Uterus (tissue), 2 donors: ENCODE results near the gene SHB.

Experiments
- POLR2A ChIP-seq, 2 donors: fragments of 450-650 bp; IDR thresholded peaks; one replicate each; pipeline ENCODE4 v1.6.1; 2016; ENCODE audit warnings: antibody characterized with exemption in 2 of 2, mild to moderate bottlenecking in 1 of 2, moderate library complexity in 1 of 2
- TF ChIP-seq, protein P1 (sequence below), 4 experiments: fragments of 200-600 bp in 2 of 4; fragments of 450-650 bp in 2 of 4; sonication (generic) in 2 of 4; IDR thresholded peaks; one replicate each; pipeline ENCODE4 v1.5.1; 2016 to 2019; ENCODE audit warnings: antibody characterized with exemption in 4 of 4, mild to moderate bottlenecking in 2 of 4, moderate library complexity in 1 of 4

DNA sequence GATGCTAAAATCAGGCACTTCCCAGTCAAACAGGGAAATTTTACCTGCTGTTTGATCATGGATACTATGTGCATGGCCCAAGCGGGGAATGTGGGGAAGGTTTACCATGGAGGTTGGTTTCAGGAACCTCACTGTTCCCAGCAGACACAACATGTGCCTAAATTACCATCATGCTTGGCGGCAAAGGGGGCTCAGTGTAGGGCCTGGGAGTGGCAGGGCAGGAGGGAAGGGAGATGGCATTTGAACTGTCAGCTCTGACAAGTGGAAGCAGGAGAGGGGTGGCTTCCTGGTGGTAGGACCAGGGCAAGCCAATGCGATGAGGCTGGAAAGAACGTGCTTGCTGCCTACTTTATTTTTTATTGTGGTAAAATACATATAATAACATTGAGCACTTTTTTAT lies 93.4 kb downstream of the SHB start:
- no peak for TF ChIP-seq POLR2A (IDR thresholded peaks at IDR 0.05)
- TF ChIP-seq, protein P1, sequence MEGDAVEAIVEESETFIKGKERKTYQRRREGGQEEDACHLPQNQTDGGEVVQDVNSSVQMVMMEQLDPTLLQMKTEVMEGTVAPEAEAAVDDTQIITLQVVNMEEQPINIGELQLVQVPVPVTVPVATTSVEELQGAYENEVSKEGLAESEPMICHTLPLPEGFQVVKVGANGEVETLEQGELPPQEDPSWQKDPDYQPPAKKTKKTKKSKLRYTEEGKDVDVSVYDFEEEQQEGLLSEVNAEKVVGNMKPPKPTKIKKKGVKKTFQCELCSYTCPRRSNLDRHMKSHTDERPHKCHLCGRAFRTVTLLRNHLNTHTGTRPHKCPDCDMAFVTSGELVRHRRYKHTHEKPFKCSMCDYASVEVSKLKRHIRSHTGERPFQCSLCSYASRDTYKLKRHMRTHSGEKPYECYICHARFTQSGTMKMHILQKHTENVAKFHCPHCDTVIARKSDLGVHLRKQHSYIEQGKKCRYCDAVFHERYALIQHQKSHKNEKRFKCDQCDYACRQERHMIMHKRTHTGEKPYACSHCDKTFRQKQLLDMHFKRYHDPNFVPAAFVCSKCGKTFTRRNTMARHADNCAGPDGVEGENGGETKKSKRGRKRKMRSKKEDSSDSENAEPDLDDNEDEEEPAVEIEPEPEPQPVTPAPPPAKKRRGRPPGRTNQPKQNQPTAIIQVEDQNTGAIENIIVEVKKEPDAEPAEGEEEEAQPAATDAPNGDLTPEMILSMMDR (IDR thresholded peaks at IDR 0.05): no peak
